ENCODE results near the gene LRRTM2.

LRRTM2 gene

DNA sequence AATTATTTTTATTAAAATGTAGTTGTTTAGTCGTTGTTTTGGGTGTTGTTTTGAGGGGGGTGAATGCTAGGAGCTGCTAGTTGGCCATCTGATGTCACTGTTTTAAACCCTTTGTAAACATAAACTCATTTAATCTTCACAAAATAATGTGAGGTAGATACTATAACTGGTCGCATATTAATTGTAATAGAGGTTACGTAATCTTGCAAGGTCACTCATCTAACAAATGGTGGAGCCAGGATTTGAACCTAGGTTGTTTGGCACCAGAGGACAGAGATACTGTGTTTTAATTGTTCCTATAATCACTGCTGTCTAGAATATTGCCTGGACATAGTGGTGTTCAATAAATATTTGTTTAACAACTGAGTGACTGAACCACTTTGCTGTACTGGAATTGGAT lies 54.4 kb downstream of the LRRTM2 start:
- ATAC-seq: no peak
- TF ChIP-seq RARB (CRISPR knock-in tag; IDR thresholded peaks at IDR 0.05) (no peak), GLIS3 (CRISPR knock-in tag; IDR thresholded peaks at IDR 0.05) (no peak), ARNTL (CRISPR knock-in tag; IDR thresholded peaks at IDR 0.05; ENCODE audit: borderline replicate concordance, low read depth) (no peak), ZC3H10 (CRISPR knock-in tag; IDR thresholded peaks at IDR 0.05) (no peak), TOX (CRISPR knock-in tag; IDR thresholded peaks at IDR 0.05; ENCODE audit: borderline replicate concordance) (no peak), PPARA (CRISPR knock-in tag; IDR thresholded peaks at IDR 0.05; ENCODE audit: borderline replicate concordance) (no peak), ESRRG (CRISPR knock-in tag; IDR thresholded peaks at IDR 0.05) (no peak), CSDC2 (CRISPR knock-in tag; IDR thresholded peaks at IDR 0.05) (no peak), ZFP3 (CRISPR knock-in tag; IDR thresholded peaks at IDR 0.05) (no peak)
- TF ChIP-seq, protein P1, sequence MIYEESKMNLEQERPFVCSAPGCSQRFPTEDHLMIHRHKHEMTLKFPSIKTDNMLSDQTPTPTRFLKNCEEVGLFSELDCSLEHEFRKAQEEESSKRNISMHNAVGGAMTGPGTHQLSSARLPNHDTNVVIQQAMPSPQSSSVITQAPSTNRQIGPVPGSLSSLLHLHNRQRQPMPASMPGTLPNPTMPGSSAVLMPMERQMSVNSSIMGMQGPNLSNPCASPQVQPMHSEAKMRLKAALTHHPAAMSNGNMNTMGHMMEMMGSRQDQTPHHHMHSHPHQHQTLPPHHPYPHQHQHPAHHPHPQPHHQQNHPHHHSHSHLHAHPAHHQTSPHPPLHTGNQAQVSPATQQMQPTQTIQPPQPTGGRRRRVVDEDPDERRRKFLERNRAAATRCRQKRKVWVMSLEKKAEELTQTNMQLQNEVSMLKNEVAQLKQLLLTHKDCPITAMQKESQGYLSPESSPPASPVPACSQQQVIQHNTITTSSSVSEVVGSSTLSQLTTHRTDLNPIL (CRISPR knock-in tag; IDR thresholded peaks at IDR 0.05; ENCODE audit: low read depth): no peak
- TF ChIP-seq, protein P2, sequence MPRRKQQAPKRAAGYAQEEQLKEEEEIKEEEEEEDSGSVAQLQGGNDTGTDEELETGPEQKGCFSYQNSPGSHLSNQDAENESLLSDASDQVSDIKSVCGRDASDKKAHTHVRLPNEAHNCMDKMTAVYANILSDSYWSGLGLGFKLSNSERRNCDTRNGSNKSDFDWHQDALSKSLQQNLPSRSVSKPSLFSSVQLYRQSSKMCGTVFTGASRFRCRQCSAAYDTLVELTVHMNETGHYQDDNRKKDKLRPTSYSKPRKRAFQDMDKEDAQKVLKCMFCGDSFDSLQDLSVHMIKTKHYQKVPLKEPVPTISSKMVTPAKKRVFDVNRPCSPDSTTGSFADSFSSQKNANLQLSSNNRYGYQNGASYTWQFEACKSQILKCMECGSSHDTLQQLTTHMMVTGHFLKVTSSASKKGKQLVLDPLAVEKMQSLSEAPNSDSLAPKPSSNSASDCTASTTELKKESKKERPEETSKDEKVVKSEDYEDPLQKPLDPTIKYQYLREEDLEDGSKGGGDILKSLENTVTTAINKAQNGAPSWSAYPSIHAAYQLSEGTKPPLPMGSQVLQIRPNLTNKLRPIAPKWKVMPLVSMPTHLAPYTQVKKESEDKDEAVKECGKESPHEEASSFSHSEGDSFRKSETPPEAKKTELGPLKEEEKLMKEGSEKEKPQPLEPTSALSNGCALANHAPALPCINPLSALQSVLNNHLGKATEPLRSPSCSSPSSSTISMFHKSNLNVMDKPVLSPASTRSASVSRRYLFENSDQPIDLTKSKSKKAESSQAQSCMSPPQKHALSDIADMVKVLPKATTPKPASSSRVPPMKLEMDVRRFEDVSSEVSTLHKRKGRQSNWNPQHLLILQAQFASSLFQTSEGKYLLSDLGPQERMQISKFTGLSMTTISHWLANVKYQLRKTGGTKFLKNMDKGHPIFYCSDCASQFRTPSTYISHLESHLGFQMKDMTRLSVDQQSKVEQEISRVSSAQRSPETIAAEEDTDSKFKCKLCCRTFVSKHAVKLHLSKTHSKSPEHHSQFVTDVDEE (CRISPR knock-in tag; IDR thresholded peaks at IDR 0.05): no peak
- TF ChIP-seq, protein P3, sequence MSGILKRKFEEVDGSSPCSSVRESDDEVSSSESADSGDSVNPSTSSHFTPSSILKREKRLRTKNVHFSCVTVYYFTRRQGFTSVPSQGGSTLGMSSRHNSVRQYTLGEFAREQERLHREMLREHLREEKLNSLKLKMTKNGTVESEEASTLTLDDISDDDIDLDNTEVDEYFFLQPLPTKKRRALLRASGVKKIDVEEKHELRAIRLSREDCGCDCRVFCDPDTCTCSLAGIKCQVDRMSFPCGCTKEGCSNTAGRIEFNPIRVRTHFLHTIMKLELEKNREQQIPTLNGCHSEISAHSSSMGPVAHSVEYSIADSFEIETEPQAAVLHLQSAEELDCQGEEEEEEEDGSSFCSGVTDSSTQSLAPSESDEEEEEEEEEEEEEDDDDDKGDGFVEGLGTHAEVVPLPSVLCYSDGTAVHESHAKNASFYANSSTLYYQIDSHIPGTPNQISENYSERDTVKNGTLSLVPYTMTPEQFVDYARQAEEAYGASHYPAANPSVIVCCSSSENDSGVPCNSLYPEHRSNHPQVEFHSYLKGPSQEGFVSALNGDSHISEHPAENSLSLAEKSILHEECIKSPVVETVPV (CRISPR knock-in tag; IDR thresholded peaks at IDR 0.05): no peak

DNA sequence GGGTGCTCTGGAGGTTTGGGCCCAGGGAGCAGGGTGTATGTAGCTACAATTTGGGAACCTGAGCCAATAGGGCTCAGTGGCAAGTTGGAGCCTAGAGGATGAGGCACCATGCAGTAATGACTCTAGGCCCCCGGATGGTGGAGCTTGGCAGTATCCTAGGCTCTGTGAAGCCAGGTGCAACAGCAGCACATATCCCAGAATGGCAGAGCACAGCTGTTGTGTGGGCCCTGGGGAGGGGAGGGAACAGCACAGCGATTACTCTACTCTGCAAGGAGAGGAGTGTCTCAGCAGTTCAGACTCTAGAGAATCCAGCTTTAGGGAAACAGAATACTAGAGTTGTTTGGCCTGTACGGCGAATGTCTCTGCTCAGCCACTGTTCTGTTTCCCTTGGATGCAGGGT lies 56.1 kb downstream of the LRRTM2 start:
- ATAC-seq: no peak

More for the DNA sequence above, 56.1 kb downstream of the LRRTM2 start:
- TF ChIP-seq CSDC2 (CRISPR knock-in tag; IDR thresholded peaks at IDR 0.05) (no peak), ZNF565 (CRISPR knock-in tag; conservative IDR thresholded peaks at IDR 0.05; ENCODE audit: low read depth) (no peak), TCF4 (CRISPR knock-in tag; IDR thresholded peaks at IDR 0.05; ENCODE audit: borderline replicate concordance) (no peak), ESRRG (CRISPR knock-in tag; IDR thresholded peaks at IDR 0.05) (no peak), SNAI2 (CRISPR knock-in tag; IDR thresholded peaks at IDR 0.05) (no peak), ZC3H10 (CRISPR knock-in tag; IDR thresholded peaks at IDR 0.05) (no peak)
